SU-DHL-6 (cell line): ENCODE data around the gene DIP2C.

Experiments used
- CTCF ChIP-seq: fragments of 200-600 bp; sonication (generic); IDR thresholded peaks from one replicate; pipeline ENCODE4 v1.5.1; 2017; ENCODE audit warnings: antibody characterized with exemption, mild to moderate bottlenecking, low read length, moderate library complexity; ENCODE audit not compliant: insufficient read depth, poor library complexity, severe bottlenecking
- EZH2phosphoT487 ChIP-seq: fragments of 200-600 bp; sonication (generic), shearing (Covaris generic); conservative IDR thresholded peaks from 2 replicates; pipeline ENCODE4 v1.6.1; 2018; ENCODE audit warnings: mild to moderate bottlenecking, antibody characterized with exemption, low read length, moderate library complexity, mixed read lengths

- TF ChIP-seq CTCF = no peak
- no peak for TF ChIP-seq EZH2phosphoT487
Observed at GRCh38 chr10:621513-621912, 68.0 kb downstream of the DIP2C start.
